Measurements from ENCODE around the gene PVR.

Gene PVR

GRCh38 chr19:44598880-44599279, 44.8 kb upstream of the PVR start:
- H3K79me1 ChIP-seq (ENCODE audit: low read length), result peaks cover under 1% of the 10 kb centered on the region
- H3K14ac ChIP-seq (ENCODE audit: low read length), result no peak overlapping the region
- no peak overlapping the region for H3K4ac ChIP-seq (ENCODE audit: low read depth, low read length)
- H4K12ac ChIP-seq (ENCODE audit: low read depth, low read length), result no peak overlapping the region
- peaks cover under 1 to 5% of the 10 kb centered on the region in 2 experiments for H3K4me1 ChIP-seq (ENCODE audit: control insufficient read depth in 1 of 2, insufficient read depth in 2 of 2, low read length in 2 of 2)
- no peaks in the 10 kb centered on the region for H3K79me2 ChIP-seq (ENCODE audit: control insufficient read depth, insufficient read depth, low read length, poor library complexity)
- H3K9me3 ChIP-seq (ENCODE audit: insufficient read depth, low read depth, low read length), result no peaks in the 10 kb centered on the region
- H4K8ac ChIP-seq (ENCODE audit: low read depth, low read length), result no peak overlapping the region
- H3K4me3 ChIP-seq (ENCODE audit: low read depth, low read length), result no peak overlapping the region
- H3K4me2 ChIP-seq (ENCODE audit: low read length), result no peak overlapping the region
- no peak overlapping the region for H2AK5ac ChIP-seq (ENCODE audit: low read length)
- no peaks in the 10 kb centered on the region for H3K27me3 ChIP-seq (ENCODE audit: insufficient read depth, low read length)
- no peak for DNase-seq
- no peak overlapping the region for H2BK5ac ChIP-seq (ENCODE audit: low read depth, low read length, poor library complexity)
- no peak overlapping the region for H2BK120ac ChIP-seq (ENCODE audit: insufficient read depth, low read length, poor library complexity)
- no CpG with 5 or more reads among the region's 3 CpGs for WGBS (ENCODE audit: extremely low coverage, insufficient coverage, insufficient read length)
- no peak overlapping the region for H3K23ac ChIP-seq (ENCODE audit: low read length)
- no peak overlapping the region for H2BK12ac ChIP-seq (ENCODE audit: low read length)
- H3K36me3 ChIP-seq (ENCODE audit: control insufficient read depth in 1 of 2, insufficient read depth in 2 of 2, low read length in 2 of 2), result no peaks in the 10 kb centered on the region
- no peak overlapping the region for H3K9ac ChIP-seq (ENCODE audit: low read length)
- no peak overlapping the region for H4K91ac ChIP-seq (ENCODE audit: low read depth, low read length)
- H3K18ac ChIP-seq (ENCODE audit: low read length), result no peak overlapping the region
- H2AFZ ChIP-seq (ENCODE audit: insufficient read depth, low read length, poor library complexity), result no peak overlapping the region
- no peak overlapping the region for H3K27ac ChIP-seq (ENCODE audit: low read depth, low read length)

DNA sequence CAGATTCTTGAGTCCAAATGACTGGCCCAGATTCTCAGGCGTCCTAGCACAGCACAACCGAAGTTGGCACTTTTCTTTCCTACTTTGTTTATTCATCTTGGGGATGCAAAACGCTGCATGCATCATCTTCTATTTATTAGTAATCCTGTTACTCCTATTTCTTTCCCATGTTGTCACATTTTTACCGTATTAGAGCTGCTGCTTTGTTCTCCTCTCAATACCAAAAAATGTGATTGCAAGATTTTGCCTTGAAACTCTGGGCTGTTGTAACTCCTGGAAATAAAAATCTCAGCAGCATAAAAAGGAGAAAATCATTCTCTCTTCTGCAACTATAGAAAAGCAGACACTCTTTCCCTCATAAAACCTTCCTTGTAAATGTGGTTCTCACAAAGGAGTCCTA, 43.2 kb upstream of the PVR start:
- Histone ChIP-seq H2BK5ac (ENCODE audit: low read depth, low read length, poor library complexity) (no peak overlapping the region), H3K4me1 (ENCODE audit: control insufficient read depth in 1 of 2, insufficient read depth in 2 of 2, low read length in 2 of 2) (peaks cover 0 to 8% of the 10 kb centered on the region in 2 experiments), H3K4ac (ENCODE audit: low read depth, low read length) (no peak overlapping the region), H2AFZ (ENCODE audit: insufficient read depth, low read length, poor library complexity) (no peak overlapping the region), H2AK5ac (ENCODE audit: low read length) (no peak overlapping the region), H3K18ac (ENCODE audit: low read length) (no peak overlapping the region), H3K27me3 (ENCODE audit: insufficient read depth, low read length) (no peaks in the 10 kb centered on the region), H2BK120ac (ENCODE audit: insufficient read depth, low read length, poor library complexity) (no peak overlapping the region), H2BK12ac (ENCODE audit: low read length) (no peak overlapping the region), H3K36me3 (ENCODE audit: control insufficient read depth in 1 of 2, insufficient read depth in 2 of 2, low read length in 2 of 2) (no peaks in the 10 kb centered on the region), H3K23ac (ENCODE audit: low read length) (no peak overlapping the region), H3K14ac (ENCODE audit: low read length) (no peak overlapping the region), H4K91ac (ENCODE audit: low read depth, low read length) (no peak overlapping the region), H3K79me2 (ENCODE audit: control insufficient read depth, insufficient read depth, low read length, poor library complexity) (no peaks in the 10 kb centered on the region), H4K12ac (ENCODE audit: low read depth, low read length) (no peak overlapping the region), H3K9ac (ENCODE audit: low read length) (no peak overlapping the region), H3K27ac (ENCODE audit: low read depth, low read length) (no peak overlapping the region), H3K4me2 (ENCODE audit: low read length) (no peak overlapping the region), H3K79me1 (ENCODE audit: low read length) (no peaks in the 10 kb centered on the region), H3K9me3 (ENCODE audit: insufficient read depth, low read depth, low read length) (no peaks in the 10 kb centered on the region), H3K4me3 (ENCODE audit: low read depth, low read length) (no peak overlapping the region), H4K8ac (ENCODE audit: low read depth, low read length) (no peak overlapping the region)
- no CpG with 5 or more reads among the region's 4 CpGs for WGBS (ENCODE audit: extremely low coverage, insufficient coverage, insufficient read length)
- DNase-seq, result no peak

DNA sequence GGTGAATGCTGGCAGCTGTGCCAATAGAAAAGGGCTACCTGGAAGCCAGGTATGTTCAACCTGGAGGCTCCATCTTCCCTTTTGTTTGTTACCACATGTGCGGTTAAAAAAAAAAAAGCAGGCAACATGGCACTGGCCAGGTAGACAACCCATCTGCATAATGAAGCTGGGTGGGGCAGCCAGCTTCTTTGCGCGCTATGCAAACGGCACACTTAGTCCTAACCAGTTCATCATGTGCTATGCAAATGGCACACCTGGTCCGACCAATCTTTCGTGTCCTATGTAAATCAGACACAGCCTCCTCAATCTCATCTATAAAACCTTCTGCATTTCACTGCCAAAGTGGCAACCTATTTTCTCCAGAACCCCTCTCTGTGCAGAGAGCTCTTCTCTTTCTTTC, 41.6 kb upstream of the PVR start:
- DNase-seq, result peak; percentile 74 to 83

DNA sequence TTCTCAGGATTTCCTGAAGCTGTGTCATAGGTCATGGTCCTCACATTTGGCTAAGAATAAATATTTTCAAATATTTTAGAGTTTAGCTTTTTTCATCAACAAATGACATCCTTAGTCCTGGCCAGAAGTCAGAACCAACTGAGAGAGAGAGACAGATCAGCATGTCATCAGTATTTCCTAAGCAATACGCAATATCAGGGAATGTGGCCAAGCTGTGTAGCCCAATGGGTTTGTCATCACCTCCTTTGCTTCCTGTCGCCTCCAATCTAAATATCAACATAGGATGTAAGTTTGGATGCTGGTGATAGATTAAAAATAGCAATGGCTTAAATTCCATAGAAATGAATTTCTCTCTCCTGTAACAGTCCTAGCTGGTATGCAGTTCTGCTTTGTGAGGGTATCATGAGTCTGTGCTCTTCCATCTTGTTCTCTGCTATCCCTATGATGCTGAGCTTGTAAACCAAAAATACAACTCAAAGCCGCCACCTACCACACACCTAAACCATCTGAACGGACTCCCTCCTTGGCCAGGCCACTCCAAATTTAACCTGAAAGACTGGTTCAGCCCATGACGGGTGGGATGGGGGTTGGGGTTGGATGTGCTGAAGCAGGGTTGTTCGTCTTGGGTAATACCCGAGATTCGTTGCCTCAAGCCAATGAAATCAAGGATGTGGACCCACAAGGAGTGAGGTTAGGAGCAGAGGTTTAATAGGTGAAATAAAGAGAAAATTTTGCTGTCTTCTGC, 40.3 kb upstream of the PVR start:
- Histone ChIP-seq H2BK5ac (ENCODE audit: low read depth, low read length, poor library complexity) (no peak overlapping the region), H4K91ac (ENCODE audit: low read depth, low read length) (no peak overlapping the region), H3K79me2 (ENCODE audit: control insufficient read depth, insufficient read depth, low read length, poor library complexity) (no peaks in the 10 kb centered on the region), H3K4ac (ENCODE audit: low read depth, low read length) (no peak overlapping the region), H3K79me1 (ENCODE audit: low read length) (no peaks in the 10 kb centered on the region), H3K23ac (ENCODE audit: low read length) (no peak overlapping the region), H2BK12ac (ENCODE audit: low read length) (no peak overlapping the region), H2AFZ (ENCODE audit: insufficient read depth, low read length, poor library complexity) (no peak overlapping the region), H4K8ac (ENCODE audit: low read depth, low read length) (no peak overlapping the region), H3K9me3 (ENCODE audit: insufficient read depth, low read depth, low read length) (no peaks in the 10 kb centered on the region), H2AK5ac (ENCODE audit: low read length) (no peak overlapping the region), H3K4me1 (ENCODE audit: control insufficient read depth in 1 of 2, insufficient read depth in 2 of 2, low read length in 2 of 2) (peaks cover 3 to 9% of the 10 kb centered on the region in 2 experiments), H3K27ac (ENCODE audit: low read depth, low read length) (no peak overlapping the region), H2BK120ac (ENCODE audit: insufficient read depth, low read length, poor library complexity) (no peak overlapping the region), H3K18ac (ENCODE audit: low read length) (no peak overlapping the region), H4K12ac (ENCODE audit: low read depth, low read length) (no peak overlapping the region), H3K9ac (ENCODE audit: low read length) (no peak overlapping the region), H3K27me3 (ENCODE audit: insufficient read depth, low read length) (no peaks in the 10 kb centered on the region), H3K4me3 (ENCODE audit: low read depth, low read length) (no peak overlapping the region), H3K14ac (ENCODE audit: low read length) (no peak overlapping the region), H3K4me2 (ENCODE audit: low read length) (no peak overlapping the region), H3K36me3 (ENCODE audit: control insufficient read depth in 1 of 2, insufficient read depth in 2 of 2, low read length in 2 of 2) (no peaks in the 10 kb centered on the region)
- DNase-seq, result peak; percentile 65 to 80
- no CpG with 5 or more reads among the region's 8 CpGs for WGBS (ENCODE audit: extremely low coverage, insufficient coverage, insufficient read length)

More for the DNA sequence above, 41.6 kb upstream of the PVR start:
- Histone ChIP-seq H3K27me3 (ENCODE audit: insufficient read depth, low read length) (no peaks in the 10 kb centered on the region), H4K12ac (ENCODE audit: low read depth, low read length) (no peak overlapping the region), H4K91ac (ENCODE audit: low read depth, low read length) (no peak overlapping the region), H3K36me3 (ENCODE audit: control insufficient read depth in 1 of 2, insufficient read depth in 2 of 2, low read length in 2 of 2) (no peaks in the 10 kb centered on the region), H3K9ac (ENCODE audit: low read length) (no peak overlapping the region), H2BK5ac (ENCODE audit: low read depth, low read length, poor library complexity) (no peak overlapping the region), H2BK12ac (ENCODE audit: low read length) (no peak overlapping the region), H3K4me2 (ENCODE audit: low read length) (no peak overlapping the region), H3K14ac (ENCODE audit: low read length) (no peak overlapping the region), H3K79me2 (ENCODE audit: control insufficient read depth, insufficient read depth, low read length, poor library complexity) (no peaks in the 10 kb centered on the region), H2BK120ac (ENCODE audit: insufficient read depth, low read length, poor library complexity) (no peak overlapping the region), H4K8ac (ENCODE audit: low read depth, low read length) (no peak overlapping the region), H3K9me3 (ENCODE audit: insufficient read depth, low read depth, low read length) (no peaks in the 10 kb centered on the region), H3K18ac (ENCODE audit: low read length) (no peak overlapping the region), H3K4ac (ENCODE audit: low read depth, low read length) (no peak overlapping the region), H3K23ac (ENCODE audit: low read length) (no peak overlapping the region), H2AK5ac (ENCODE audit: low read length) (no peak overlapping the region), H3K79me1 (ENCODE audit: low read length) (no peaks in the 10 kb centered on the region), H3K4me3 (ENCODE audit: low read depth, low read length) (no peak overlapping the region), H3K27ac (ENCODE audit: low read depth, low read length) (no peak overlapping the region), H2AFZ (ENCODE audit: insufficient read depth, low read length, poor library complexity) (no peak overlapping the region), H3K4me1 (ENCODE audit: control insufficient read depth in 1 of 2, insufficient read depth in 2 of 2, low read length in 2 of 2) (peaks cover 0 to 8% of the 10 kb centered on the region in 2 experiments)
- WGBS (ENCODE audit: extremely low coverage, insufficient coverage, insufficient read length), result no CpG with 5 or more reads among the region's 6 CpGs

Measured in trophoblast cell (in vitro differentiated cells and primary cell).